HG03135 (cell line): ENCODE measurements around the gene CHST12.

Source experiments
- ATAC-seq: cut with Tn5 transposase; IDR thresholded peaks from one replicate; pipeline ENCODE4 v1.9.1; 2021; ENCODE audit warnings: mild to moderate bottlenecking, moderate library complexity; ENCODE audit not compliant: unreplicated experiment

The CHST12 gene

DNA sequence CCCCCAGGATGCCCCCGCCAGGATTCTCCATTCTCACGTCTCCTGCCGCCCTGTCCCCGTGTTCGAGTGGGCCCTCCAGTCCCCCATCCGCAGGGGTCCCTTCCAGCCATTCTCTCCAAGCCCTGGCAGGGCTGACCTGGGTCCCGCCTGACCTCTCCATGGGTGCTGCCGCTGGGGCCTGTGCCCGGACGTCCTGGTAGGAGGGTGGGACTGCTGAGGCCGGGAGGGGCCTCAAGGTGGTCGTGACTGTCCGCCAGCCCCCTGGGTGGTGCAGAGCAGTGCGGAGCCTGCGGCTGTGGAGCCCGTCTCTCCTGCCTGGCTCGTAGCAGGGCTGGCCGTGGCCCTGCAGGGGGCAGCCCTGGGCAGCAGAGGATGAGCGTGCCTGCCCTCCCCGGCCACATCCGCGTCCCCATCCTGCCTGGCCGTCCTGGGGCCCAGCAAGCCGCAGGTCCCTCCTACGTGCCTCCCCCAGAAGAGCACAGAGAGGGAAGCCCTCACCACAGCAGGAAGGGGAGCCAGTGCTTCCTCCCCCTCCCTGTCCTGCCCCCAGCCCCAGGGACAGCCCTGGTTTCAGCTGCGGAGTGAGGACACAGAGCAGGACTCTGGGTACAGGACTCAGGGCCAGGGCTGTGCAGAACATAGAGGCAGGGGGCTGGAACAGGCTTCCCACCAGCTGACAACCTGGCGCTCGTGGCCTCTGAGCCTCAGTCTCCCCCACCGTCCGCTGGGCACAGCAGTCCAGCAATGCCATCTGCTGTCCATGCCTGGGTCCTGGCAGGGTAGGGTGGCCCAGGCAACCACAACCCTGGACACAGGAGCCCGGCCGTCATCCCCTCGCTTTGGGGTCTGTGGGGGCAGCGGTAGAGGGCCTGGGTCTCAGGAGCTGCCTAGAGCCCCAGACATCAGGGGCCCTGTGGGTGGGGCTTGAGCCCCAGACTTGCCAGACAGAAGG is 74.3 kb downstream of the CHST12 start:
- peak; percentile 57 for ATAC-seq

DNA sequence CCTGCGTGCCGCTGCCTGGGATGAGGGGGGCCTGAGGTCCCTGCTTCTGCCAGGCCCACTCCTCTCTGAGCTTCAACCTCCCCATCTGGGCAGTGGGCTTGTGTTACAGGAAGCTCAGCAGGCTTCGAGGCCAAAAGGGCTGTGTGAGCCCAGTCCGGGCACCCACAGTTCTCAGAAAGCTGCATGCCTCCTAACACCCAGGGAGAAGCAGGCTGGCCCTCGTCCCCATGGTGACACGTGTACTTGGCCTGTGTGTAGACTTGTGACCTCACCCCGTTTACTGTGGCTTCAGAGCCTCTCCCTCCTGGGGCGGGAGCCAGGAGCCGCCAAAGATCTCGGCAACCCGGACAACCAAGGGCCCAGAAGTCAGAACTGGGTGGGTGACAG is 75.0 kb downstream of the CHST12 start:
- ATAC-seq = no peak

DNA sequence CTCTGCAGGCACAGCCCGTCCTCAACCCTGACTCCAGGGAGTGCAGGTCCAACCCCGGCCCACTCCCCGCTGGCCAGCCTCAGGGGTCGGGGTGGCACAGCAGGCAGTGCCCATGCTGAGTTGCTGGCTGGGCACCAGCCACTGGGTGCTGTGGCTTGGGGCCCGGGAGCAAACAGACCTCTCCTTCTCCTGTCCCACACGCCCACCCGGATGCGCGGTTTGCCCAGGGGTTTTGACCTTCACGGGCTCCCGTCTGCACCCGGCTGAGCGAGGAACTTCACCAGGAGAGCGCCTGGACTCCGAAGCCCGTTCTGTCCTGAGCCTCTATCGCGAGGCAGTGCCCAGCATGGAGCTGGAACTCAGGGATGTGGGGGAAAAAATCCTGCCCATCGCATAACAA is 75.4 kb downstream of the CHST12 start:
- no peak for ATAC-seq

DNA sequence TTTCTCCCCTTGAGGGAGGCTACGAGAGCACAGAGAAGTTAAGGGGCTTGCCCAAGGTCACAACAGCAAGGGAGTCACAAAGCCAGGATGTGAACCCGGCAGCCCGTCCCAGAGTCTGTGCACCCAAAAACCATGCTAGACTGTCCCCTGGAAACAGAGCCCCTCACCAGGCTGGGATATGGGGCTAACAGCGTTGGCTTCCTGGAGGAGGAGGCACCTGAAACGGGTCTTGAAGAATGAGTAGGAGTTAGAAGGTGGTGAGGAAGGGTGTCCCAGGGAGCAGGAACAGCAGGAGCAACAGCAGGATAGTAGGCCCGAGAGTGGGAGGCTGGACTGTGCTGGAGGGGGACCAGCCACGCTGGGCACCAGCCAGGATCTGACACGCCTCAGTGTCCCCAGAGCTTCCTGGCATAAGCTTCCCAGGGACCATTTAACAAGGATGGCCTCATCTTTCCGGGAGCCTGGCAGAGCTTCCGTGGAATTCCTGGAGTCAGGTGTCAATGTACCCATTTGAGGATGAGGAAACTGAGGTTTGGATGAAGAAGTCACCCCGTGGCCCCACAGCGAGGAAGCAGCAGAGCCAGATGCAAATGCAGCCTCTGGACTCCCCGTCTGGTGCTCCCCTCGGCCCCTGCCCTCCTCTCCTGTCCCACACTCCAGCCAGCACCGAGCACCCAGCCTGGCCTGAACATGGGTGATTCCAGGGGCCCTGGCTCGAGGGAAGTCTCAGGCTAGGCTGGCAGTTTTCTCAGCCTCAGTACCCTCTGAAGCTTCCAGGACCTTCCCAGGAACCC is 76.1 kb downstream of the CHST12 start:
- ATAC-seq = no peak

DNA sequence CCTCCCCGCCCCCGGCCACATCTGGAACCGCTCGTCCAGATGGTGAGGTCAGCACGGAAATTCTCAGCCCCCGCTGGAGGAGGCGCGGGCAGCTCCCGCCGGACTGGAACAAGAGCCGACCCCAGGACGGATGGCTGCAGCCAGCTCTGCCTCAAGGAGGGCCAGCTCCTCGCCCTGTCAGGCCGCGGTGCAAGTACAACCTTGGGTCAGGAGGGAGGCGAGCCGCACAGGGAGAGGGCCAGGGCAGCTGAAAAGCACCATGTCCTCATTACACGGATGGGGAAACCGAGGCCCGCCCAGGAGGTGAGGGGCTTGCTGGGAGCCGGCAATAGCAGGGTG is 76.6 kb downstream of the CHST12 start:
- no peak for ATAC-seq

DNA sequence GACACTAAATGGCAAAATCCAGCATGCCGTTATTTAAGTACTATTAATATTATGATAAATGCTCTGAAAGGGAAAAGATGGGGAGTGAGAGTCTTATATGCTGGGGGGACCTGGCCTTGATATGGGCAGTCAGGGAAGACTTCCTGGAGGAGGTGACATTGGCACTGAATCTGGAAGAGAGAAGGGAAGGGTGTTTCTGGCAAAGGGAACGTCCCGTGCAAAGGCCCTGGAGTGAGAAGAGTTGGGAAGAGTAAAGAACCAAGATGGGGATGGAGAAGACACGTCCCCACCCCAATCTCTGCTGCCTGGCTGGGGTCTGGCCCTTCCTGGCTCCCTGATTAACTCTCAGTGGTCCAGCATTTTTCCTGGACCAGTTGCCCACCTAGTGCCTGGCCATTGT is 77.8 kb downstream of the CHST12 start:
- no peak for ATAC-seq

DNA sequence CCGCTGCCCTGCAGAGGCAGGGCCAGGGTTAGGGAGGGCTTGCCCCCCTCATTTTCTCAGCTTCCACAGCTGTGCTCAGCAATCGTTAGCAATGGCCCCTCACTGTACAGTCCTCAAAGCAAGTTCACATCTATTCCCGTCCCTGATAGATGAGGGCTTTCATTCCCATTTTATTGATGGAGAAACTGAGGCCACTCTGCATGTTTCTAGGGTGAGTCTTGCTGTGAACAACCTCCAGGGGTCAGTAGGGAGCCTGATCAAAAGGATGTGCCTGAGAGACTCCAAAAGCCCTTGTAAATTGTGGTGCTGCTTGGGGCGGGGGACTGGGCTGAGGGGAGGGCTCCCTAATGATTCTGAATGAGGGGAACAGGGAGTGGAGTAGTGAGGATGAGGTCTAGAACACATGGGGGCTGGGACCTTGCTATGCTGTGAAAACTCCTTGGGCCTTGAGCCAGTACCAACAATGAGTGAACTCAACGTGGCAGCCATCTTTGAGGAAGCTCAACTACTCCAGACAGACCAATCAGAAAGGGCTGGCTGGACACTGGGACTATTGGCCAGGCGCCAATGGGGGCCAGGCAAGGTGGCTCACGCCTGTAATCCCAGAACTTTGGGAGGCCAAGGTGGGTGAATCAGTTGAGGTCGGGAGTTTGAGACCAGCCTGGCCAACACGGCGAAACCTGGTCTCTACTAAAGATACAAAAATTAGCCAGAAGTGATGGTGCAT is 79.5 kb downstream of the CHST12 start:
- ATAC-seq = no peak

DNA sequence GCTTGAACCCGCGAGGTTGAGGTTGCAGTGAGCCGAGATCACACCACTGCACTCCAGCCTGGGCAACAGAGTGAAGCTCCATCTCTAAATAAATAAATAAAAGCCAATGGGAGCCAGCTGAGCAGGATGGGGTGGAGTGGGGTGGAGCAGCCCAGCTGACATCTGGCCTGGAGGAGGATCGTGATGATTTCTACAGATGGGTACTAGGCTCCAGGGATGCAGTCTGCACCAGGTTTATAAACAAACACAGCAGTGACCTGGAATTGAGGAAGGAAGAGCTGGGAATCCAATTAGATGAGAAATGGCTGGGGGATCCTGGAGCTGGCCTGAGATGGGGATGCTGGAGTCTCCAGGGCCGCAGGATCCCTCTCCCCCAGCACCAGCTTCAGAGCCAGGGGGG is 80.1 kb downstream of the CHST12 start:
- no peak for ATAC-seq

DNA sequence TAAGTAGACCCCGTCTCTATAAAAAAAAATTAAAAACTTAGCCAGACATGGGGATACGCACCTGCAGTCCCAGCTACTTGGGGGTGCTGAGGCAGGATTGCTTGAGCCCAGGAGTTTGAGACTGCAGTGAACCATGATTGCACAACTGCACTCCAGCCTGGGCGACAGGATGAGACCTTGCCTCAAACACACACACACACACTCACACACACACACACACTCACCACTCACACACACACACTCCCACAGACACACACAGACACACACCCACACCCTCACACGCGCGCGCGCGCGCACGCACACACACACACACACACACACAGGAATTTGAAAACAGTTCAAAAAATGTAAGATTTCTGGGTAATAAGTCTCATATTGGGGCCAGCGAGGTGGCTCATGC is 81.5 kb downstream of the CHST12 start:
- ATAC-seq = no peak

DNA sequence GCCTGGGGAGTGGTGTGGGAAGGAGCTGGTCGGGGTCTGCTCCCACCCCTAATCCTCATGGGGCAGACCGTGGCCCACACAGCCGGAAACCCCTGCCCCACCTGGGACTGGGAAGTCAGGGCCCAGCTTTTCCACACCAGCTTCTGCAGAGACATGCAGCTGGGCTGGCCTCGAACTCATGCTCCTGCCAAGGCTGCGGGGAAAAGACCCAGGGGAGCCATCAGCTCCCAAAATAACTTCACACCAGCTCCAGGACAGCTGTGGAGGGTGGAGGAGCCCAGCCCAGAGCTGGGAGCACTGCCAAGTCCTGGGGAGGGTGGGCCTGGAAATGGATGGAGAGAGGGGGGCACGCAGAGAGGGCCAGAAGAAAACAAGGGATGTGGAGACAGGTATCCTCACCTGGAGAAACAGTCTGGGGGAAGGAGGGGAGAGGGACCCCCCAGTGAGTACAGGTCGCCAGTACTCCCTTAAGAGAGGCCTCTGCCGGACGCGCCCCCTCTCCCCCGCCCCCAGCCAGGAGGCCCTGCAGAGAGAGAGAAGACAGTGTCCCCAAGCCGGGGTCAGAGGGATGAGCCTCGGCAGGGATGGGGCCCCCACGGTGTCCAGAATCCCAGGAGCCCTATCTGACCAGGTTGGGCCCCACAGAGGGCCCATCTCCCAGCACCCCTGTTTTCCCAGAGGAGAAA is 84.3 kb downstream of the CHST12 start:
- ATAC-seq = no peak

DNA sequence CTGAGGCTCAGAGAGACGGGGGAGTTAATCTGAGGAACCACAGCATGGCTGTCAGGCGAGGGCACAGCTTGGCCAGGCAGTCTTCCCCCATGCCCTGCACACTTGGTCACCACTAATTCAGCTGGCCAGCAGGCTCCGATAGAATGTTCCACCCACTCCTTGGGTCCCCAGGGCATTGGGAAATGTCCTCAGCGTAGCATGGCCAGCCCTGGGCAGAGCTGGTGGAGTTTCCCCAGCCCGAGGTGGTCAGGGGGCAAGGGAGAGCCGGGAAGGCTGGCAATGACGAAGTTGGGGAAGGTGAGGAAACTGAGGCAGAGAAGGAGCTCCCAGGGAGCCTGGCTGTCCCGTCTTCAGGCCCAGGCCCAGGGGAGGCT is 84.8 kb downstream of the CHST12 start:
- no peak for ATAC-seq

DNA sequence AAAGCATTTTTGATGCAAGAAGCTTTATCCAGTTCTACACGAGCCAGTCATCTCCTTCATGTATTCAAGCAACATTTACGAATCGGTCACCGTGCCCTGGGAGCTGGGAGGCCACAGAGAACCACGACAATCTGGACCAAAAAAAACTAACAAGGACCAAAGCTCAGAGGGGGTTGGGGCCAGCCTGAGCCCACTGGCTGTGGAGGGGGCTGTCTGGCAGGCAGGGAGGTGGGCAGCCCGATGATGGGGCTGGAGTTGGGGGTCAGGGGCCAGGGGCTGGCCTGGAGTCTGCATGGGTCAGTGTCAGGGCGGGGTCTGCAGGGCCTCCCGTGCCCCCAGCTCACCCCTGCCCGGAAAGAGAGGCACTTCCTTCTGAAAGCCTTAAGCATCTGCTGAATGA is 85.3 kb downstream of the CHST12 start:
- no peak for ATAC-seq

DNA sequence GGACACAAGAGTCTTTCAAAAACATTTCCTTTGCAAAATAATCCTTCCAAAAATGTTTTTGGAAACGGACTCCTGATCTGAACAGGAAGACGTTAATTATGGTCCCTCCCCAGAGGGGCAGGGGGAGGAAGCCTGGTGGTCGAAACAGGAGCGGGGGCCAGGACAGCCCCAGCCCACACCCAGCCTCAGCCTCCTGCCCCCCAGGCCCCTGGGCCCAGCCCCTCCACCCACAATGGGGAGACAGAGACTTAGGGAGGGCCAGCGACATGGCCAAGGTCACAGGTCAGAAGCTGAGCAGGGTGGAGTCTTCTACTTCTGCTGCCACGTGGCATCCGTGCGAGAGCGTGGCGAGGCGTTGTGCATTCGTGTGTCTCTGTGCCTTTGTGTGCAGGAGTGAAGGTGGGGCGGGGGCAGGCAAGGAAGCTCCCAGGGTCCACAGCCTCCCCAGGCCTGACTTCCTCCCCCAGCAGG is 86.8 kb downstream of the CHST12 start:
- no peak for ATAC-seq

DNA sequence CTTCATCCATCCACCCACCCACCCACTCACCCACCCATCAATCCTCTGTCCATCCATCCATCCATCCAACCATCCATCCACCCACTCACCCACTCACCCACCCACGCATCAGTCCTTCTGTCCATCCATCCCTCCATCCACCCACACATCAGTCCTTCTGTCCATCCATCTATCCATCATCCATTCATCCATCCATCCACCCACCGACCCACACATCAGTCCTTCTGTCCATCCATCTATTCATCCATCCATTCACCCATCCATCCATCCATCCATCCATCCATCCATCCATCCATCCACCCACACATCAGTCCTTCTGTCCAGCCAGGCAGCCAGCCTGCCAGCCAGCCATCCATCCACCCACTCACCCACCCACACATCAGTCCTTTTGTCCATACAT is 88.6 kb downstream of the CHST12 start:
- no peak for ATAC-seq

DNA sequence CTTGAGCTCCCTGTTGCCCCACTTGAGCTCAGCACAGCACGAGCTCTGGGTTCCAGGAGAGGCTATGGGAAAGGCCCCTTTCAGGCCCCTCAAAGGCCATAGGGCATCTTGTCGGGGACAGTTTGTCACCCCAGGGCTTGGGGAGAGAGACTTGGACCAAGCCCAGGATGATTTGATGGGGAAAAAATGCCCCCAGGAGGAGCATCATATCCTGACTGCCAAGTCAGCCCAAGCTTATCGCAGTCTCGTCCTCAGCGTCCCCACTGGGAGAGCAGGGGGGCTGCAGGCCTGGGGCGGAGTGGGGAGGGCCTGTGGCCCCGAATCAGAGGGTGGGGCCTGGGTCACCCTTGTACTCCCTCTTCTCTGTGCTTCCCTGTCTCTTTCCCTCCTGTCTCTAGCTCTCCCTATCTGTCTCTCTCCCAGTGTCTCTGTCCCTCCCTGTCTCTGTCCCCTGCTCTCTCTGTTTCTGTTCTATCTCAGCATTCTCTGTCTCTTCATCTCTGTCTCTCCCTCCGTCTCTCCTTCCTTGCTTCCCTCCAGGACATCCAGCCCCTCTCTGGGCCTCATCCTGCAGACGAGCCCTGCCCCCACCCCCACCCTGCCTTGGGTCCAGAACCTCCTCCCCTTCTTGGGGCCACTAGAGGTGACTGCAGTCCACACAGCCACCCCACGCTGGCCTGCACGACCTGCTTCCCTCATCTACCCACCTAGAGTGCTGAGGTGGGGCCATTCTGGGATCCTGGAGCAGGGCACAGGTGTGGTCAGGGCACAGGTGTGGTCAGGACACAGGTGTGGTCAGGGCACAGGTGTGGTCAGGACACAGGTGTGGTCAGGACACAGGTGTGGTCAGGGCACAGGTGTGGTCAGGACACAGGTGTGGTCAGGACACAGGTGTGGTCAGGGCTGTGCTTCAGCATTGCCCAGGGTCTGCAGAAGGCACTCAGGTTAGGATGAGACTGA is 90.1 kb downstream of the CHST12 start:
- ATAC-seq = no peak

DNA sequence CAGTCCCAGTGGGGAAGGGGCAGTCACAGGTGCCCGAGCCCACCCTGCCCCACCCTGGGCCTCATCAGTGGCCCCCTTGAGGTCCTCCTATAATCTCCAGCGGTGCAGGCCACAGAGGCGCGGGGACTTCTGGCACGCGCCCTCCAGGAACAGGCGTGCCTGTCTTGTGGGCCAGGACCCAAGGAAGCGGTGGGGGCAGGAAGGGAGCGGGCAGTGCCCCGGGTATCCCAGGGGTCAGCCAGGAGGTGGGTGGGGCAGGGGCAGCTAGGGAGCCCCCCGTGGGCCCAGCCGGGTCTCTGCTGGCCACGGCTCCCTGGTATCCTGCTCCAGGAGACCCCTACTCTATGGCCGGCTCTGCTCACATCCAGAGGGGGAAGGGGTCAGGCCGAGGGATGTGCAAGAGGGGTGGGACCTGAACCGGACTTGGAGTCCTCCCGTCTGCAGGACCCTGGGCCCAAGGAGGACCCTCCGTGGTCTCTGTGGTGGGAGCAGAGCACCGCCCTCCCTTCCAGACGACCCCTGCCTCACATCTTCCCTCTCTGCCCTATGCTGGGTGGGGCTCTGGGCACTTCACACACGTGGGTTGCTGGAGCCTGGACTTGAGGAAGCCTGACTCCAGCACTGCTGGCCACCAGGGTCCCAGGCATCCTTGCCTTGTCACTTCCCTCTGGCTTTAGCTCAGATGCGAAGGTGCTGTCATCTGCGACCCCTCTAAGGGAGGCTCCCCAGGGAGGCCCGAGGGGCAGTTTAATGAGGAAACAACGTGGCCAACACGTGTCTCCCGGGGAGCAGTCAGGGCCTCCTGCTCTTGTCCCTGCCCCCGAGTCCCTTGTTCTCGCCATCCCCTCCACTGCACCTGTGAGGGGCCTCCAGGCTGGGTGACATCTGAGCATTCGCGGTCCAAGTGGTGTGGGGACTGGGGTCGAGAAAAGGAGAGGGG is 91.0 kb downstream of the CHST12 start:
- ATAC-seq = no peak

DNA sequence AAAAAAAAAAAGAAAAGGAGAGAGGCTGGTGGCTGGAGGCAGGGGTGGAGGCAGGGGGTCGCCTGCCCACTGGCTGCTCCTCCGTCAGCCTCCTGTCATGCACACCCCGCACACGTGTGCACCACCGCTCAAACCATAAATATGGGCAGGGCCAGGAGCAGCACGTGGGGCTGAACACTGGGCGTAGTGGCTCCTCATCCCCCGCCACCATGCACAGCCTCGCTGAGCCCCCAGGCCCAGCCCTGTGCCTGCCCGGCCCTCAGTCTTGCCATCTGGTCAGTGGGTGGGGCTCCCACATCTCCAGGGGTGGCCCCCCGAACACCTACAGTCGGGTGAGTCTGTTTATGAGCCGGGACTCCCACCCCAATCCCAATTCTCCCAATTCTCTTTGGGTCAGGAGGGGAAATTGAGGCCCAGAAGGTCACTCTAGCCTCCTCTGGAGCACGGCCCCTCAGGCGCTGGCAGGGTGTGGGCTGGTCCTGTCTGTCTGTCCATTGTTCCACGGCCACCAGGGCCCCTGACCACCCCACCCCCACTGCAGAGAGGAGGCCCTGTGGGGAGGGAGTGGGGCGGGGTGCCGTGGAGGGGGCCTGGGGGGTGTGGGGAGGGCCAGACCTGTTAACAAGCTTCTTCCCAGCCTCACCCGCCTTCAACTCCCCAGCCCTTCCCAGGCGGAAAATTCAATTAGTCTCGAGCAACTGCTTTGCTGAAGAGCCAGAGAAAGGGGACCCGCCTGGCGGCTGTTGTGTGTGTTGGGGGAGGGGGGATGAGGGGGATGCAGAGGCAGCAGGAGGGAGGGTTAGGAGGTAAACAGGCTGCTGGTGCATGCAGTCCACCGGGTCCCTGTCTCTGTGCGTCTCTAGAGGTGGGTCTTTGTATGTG is 92.2 kb downstream of the CHST12 start:
- no peak for ATAC-seq

DNA sequence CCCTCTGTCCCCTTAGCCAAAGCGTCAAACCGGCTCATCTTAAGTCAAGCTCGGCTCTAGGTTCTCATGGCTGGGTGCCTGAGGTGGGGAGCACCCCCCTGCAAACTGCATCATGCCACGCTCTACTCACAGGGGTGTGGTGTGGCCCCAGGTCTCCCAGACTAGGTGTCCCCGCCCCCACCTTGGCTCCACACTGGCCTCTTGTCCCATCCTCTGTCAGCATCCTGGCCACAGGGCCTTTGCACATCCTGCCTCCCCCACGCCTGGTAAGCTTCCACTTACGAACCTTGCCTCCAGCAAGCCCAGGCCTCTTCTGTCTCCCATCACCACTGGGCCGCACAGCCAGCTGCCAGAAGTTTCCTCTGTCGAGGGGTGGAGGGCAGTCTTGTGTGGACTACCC is 93.0 kb downstream of the CHST12 start:
- ATAC-seq = no peak
